Measurements from ENCODE around the gene NTS.

Gene NTS

GRCh38 chr12:85920324-85920947 lies 46.3 kb downstream of the NTS start:
- no peak overlapping the region for H3K4me3 ChIP-seq (ENCODE audit: low read depth, low read length)

GRCh38 chr12:85923767-85924331 lies 49.8 kb downstream of the NTS start:
- no peak overlapping the region for H3K4me3 ChIP-seq (ENCODE audit: low read depth, low read length)

- H3K4me3 ChIP-seq (ENCODE audit: low read depth, low read length): no peak overlapping the region
Measured at GRCh38 chr12:85927166-85927565, 53.1 kb downstream of the NTS start.

All from iPS-11a (cell line).